SK-N-SH treated with all-trans-retinoic acid at 6 μM for 48 hours (cell line): ENCODE measurements around the gene SMC6.

Experiments used
- ATAC-seq: fragments of 200-7000 bp; cut with Tn5 transposase; 3 replicates; pipeline ENCODE4 v1.9.1; 2020; ENCODE audit warnings: mild to moderate bottlenecking, moderate library complexity
- ARNTL ChIP-seq: fragments of 450-650 bp; formaldehyde crosslinking; IDR thresholded peaks from 2 replicates; pipeline ENCODE4 v1.5.0; 2020; ENCODE audit warnings: low read depth, mild to moderate bottlenecking, moderate library complexity, borderline replicate concordance
- CSDC2 ChIP-seq: fragments of 250-450 bp; sonication (Bioruptor Pico); IDR thresholded peaks from 2 replicates; pipeline ENCODE4 v1.5.0; 2020; ENCODE audit warnings: mild to moderate bottlenecking, moderate library complexity
- ESRRG ChIP-seq: fragments of 250-450 bp; sonication (Bioruptor Pico); IDR thresholded peaks from 2 replicates; pipeline ENCODE4 v1.6.1; 2021; ENCODE audit warnings: mild to moderate bottlenecking
- GLIS3 ChIP-seq: fragments of 250-450 bp; sonication (Bioruptor Pico); IDR thresholded peaks from 2 replicates; pipeline ENCODE4 v1.5.0; 2020; ENCODE audit warnings: mild to moderate bottlenecking, moderate library complexity
- OSR1 ChIP-seq: fragments of 250-450 bp; sonication (Bioruptor Pico); IDR thresholded peaks from 2 replicates; pipeline ENCODE4 v1.8.0; 2022; ENCODE audit warnings: moderate library complexity, mild to moderate bottlenecking, inconsistent platforms
- PPARA ChIP-seq: fragments of 250-450 bp; sonication (Bioruptor Pico); IDR thresholded peaks from 2 replicates; pipeline ENCODE4 v1.5.0; 2020; ENCODE audit warnings: mild to moderate bottlenecking, borderline replicate concordance
- RARB ChIP-seq: fragments of 250-450 bp; sonication (Bioruptor Pico); IDR thresholded peaks from 2 replicates; pipeline ENCODE4 v1.8.0; 2021; ENCODE audit warnings: mild to moderate bottlenecking, moderate library complexity
- SNAI2 ChIP-seq: fragments of 250-450 bp; sonication (Bioruptor Pico); IDR thresholded peaks from 2 replicates; pipeline ENCODE4 v1.5.0; 2020; ENCODE audit warnings: mild to moderate bottlenecking, moderate library complexity
- TCF4 ChIP-seq: fragments of 250-450 bp; sonication (Bioruptor Pico); IDR thresholded peaks from 2 replicates; pipeline ENCODE4 v1.8.0; 2021; ENCODE audit warnings: mild to moderate bottlenecking, moderate library complexity, borderline replicate concordance
- TOX ChIP-seq: fragments of 250-450 bp; sonication (Bioruptor Pico); IDR thresholded peaks from 2 replicates; pipeline ENCODE4 v1.8.0; 2021; ENCODE audit warnings: mild to moderate bottlenecking, moderate library complexity, borderline replicate concordance
- ZFP3 ChIP-seq: fragments of 250-450 bp; sonication (Bioruptor Pico); IDR thresholded peaks from 2 replicates; pipeline ENCODE4 v1.5.0; 2020; ENCODE audit warnings: mild to moderate bottlenecking, moderate library complexity
- ZFP30 ChIP-seq: fragments of 450-650 bp; formaldehyde crosslinking; IDR thresholded peaks from 2 replicates; pipeline ENCODE4 v1.5.0; 2022; ENCODE audit warnings: mild to moderate bottlenecking, moderate library complexity
- ZNF565 ChIP-seq: fragments of 450-650 bp; formaldehyde crosslinking; conservative IDR thresholded peaks from 2 replicates; pipeline ENCODE4 v1.5.0; 2020; ENCODE audit warnings: low read depth, mild to moderate bottlenecking, moderate library complexity
- ZNF8 ChIP-seq: fragments of 450-650 bp; formaldehyde crosslinking; IDR thresholded peaks from 2 replicates; pipeline ENCODE4 v1.5.0; 2020; ENCODE audit warnings: mild to moderate bottlenecking, moderate library complexity
- TF ChIP-seq, protein P1 (sequence below): fragments of 250-450 bp; sonication (Bioruptor Pico); IDR thresholded peaks from 2 replicates; pipeline ENCODE4 v1.8.0; 2020; ENCODE audit warnings: mild to moderate bottlenecking, moderate library complexity, borderline replicate concordance
- TF ChIP-seq, protein P2 (sequence below): fragments of 250-450 bp; sonication (Bioruptor Pico); IDR thresholded peaks from 2 replicates; pipeline ENCODE4 v1.8.0; 2021; ENCODE audit warnings: low read depth, mild to moderate bottlenecking, moderate library complexity, borderline replicate concordance
- TF ChIP-seq, protein P3 (sequence below): fragments of 250-450 bp; sonication (Bioruptor Pico); IDR thresholded peaks from 2 replicates; pipeline ENCODE4 v1.5.0; 2020; ENCODE audit warnings: mild to moderate bottlenecking, moderate library complexity

Gene SMC6

DNA sequence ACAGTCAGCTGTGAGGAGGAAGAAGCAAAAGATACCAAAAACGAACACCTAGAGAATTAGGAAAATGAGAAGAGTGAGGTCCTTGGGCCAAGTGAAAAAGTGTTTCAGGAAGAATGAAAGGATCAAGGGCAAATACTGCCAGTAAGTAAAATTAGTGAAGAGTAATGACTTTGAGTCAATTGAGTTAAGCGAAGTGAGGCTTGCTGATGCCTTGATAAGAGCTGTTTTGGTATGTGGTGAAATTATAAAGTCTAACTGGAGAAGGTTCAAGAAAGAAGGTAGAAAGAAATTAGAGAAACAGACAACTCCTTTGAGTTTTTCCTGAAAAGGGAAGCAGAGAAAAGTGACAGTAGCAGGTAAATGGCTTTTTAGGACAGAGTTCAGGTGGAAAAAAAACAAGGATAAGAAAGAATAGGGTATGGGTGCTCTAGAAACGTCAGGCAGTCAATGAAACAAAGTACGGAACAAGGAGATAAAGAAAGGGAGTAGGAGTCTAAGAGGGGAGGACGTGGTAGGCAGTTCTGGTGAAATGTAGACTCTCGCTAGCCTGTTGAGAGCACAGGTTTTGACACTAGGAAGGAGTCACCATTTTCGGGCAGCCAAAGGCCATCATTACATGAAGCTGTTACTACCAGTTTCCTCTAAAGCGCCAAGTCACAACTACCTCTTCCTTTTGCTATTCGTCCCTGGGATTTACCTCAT, 42.9 kb downstream of the SMC6 start (continued):
- TF ChIP-seq ZNF565 (no peak), ESRRG (no peak), ZNF8 (CRISPR knock-in tag) (no peak), OSR1 (CRISPR knock-in tag) (no peak), GLIS3 (CRISPR knock-in tag) (no peak), TCF4 (CRISPR knock-in tag) (no peak), TOX (CRISPR knock-in tag) (no peak), CSDC2 (CRISPR knock-in tag) (no peak), RARB (CRISPR knock-in tag) (no peak), ARNTL (CRISPR knock-in tag) (no peak), SNAI2 (CRISPR knock-in tag) (no peak)

DNA sequence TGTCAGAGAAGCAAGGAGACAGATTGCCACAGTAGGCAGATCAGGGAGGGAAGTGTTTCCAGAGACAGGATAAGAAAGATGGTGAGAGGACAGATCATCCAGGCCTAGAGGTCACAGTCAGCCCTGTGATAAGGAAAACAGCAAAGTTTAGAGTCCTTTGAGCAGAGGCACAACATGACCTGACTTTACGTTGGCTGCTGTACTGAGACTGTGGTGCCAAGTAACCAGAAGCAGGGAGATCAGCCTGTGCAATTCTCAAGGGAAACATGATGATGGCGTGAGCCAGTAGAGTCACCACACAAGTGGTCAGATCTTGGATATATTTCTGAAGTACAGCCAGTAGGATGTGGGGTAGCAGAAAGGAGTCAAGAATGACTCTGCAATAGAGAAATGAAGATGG, 43.7 kb downstream of the SMC6 start:
- TF ChIP-seq ZNF8 (CRISPR knock-in tag) (no peak), TOX (CRISPR knock-in tag) (no peak), ARNTL (CRISPR knock-in tag) (no peak), OSR1 (CRISPR knock-in tag) (no peak), ZFP3 (no peak)
- TF ChIP-seq, all 23 proteins: peak for 0
- no peak for ATAC-seq

DNA sequence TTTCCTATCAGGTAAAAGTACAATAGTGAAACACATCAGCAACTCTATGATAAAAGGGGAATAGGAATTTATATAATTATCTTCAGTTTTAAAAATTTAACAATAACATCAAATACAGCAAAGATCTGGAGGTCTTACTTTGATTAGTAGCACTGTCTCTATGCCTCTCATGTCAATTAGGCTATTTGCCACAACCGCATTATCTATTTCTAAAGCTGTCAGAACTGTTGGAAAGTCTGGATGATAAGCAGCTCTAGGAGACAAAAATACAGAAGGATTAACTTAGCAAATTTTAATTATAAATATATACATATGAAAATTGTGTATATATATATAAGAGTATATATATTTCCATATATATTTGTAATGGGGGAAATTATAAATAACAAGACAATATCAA, 45.1 kb downstream of the SMC6 start:
- TF ChIP-seq CSDC2 (CRISPR knock-in tag) (no peak), TCF4 (CRISPR knock-in tag) (no peak), PPARA (no peak), TOX (CRISPR knock-in tag) (no peak), ZNF565 (no peak), ZFP30 (CRISPR knock-in tag) (no peak)
- TF ChIP-seq, protein P1, sequence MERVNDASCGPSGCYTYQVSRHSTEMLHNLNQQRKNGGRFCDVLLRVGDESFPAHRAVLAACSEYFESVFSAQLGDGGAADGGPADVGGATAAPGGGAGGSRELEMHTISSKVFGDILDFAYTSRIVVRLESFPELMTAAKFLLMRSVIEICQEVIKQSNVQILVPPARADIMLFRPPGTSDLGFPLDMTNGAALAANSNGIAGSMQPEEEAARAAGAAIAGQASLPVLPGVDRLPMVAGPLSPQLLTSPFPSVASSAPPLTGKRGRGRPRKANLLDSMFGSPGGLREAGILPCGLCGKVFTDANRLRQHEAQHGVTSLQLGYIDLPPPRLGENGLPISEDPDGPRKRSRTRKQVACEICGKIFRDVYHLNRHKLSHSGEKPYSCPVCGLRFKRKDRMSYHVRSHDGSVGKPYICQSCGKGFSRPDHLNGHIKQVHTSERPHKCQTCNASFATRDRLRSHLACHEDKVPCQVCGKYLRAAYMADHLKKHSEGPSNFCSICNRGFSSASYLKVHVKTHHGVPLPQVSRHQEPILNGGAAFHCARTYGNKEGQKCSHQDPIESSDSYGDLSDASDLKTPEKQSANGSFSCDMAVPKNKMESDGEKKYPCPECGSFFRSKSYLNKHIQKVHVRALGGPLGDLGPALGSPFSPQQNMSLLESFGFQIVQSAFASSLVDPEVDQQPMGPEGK (CRISPR knock-in tag), result no peak
- TF ChIP-seq, protein P2, sequence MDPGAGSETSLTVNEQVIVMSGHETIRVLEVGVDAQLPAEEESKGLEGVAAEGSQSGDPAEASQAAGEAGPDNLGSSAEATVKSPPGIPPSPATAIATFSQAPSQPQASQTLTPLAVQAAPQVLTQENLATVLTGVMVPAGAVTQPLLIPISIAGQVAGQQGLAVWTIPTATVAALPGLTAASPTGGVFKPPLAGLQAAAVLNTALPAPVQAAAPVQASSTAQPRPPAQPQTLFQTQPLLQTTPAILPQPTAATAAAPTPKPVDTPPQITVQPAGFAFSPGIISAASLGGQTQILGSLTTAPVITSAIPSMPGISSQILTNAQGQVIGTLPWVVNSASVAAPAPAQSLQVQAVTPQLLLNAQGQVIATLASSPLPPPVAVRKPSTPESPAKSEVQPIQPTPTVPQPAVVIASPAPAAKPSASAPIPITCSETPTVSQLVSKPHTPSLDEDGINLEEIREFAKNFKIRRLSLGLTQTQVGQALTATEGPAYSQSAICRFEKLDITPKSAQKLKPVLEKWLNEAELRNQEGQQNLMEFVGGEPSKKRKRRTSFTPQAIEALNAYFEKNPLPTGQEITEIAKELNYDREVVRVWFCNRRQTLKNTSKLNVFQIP (CRISPR knock-in tag), result no peak
- TF ChIP-seq, all 23 proteins: peak for 0
- no peak for ATAC-seq

DNA sequence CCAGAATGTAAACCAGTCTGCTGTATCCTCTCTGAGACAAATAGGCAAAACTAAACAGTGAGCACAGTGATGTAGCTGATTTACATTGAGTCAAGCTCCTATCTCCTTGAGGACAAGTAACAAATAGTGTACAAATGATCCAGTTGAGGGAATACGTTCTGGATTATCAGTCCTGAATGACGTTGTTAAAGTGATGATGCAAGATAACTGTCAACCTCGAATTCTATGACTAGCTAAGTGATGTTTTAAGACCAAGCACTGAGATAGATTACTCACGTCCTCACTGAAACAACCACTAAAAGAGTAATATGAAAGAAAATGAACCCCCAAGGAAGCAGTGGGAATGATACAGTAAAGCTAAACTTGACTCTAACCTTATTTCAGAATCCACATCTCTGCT, 46.8 kb downstream of the SMC6 start:
- ATAC-seq, result no peak
- TF ChIP-seq RARB (CRISPR knock-in tag), result no peak
- TF ChIP-seq SNAI2 (CRISPR knock-in tag), result no peak

DNA sequence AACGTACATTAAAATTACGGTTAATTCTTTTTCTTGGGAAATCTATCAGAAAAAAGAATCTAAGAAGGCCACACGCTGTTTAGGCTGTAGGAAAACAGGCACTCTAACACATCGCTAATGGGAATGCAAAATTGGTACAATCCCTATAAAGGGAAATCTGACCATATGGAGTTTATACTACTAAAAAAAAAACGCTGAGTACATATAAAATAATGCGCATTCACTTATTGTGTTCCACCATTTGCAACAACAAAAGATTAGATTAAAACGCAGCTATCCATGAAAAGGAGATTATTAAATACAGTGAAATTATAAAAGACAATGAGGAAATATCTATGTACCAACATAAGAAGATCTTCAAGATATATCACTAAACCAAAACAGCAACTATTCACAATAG, 62.8 kb downstream of the SMC6 start:
- no peak for ATAC-seq
- TF ChIP-seq OSR1 (CRISPR knock-in tag), result no peak
- TF ChIP-seq GLIS3 (CRISPR knock-in tag), result no peak
- no peak for TF ChIP-seq RARB (CRISPR knock-in tag)
- TF ChIP-seq, protein P2 (CRISPR knock-in tag), result no peak
- no peak for TF ChIP-seq ZFP30 (CRISPR knock-in tag)
- TF ChIP-seq TCF4 (CRISPR knock-in tag), result no peak
- TF ChIP-seq, protein P1 (CRISPR knock-in tag), result no peak
- TF ChIP-seq, protein P3, sequence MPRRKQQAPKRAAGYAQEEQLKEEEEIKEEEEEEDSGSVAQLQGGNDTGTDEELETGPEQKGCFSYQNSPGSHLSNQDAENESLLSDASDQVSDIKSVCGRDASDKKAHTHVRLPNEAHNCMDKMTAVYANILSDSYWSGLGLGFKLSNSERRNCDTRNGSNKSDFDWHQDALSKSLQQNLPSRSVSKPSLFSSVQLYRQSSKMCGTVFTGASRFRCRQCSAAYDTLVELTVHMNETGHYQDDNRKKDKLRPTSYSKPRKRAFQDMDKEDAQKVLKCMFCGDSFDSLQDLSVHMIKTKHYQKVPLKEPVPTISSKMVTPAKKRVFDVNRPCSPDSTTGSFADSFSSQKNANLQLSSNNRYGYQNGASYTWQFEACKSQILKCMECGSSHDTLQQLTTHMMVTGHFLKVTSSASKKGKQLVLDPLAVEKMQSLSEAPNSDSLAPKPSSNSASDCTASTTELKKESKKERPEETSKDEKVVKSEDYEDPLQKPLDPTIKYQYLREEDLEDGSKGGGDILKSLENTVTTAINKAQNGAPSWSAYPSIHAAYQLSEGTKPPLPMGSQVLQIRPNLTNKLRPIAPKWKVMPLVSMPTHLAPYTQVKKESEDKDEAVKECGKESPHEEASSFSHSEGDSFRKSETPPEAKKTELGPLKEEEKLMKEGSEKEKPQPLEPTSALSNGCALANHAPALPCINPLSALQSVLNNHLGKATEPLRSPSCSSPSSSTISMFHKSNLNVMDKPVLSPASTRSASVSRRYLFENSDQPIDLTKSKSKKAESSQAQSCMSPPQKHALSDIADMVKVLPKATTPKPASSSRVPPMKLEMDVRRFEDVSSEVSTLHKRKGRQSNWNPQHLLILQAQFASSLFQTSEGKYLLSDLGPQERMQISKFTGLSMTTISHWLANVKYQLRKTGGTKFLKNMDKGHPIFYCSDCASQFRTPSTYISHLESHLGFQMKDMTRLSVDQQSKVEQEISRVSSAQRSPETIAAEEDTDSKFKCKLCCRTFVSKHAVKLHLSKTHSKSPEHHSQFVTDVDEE (CRISPR knock-in tag), result no peak
